HepG2 (cell line): Measurements from ENCODE around the gene LRP10. TPM values are rescaled to one million over a fixed set of nuclear protein-coding genes. Genes with fewer than 3 reads are reported as not detected.

ENCODE experiments used
- ATF1 ChIP-seq: IDR thresholded peaks from 2 replicates; pipeline ENCODE4 v1.6.1; 2016; ENCODE audit warnings: mild to moderate bottlenecking, control low read depth
- FOXO4 ChIP-seq: sonication (generic); formaldehyde crosslinking; conservative IDR thresholded peaks from 2 replicates; pipeline ENCODE4 v1.8.1; 2023; ENCODE audit warnings: missing genetic modification reagents
- FOXP4 ChIP-seq: sonication (generic); formaldehyde crosslinking; IDR thresholded peaks from 2 replicates; pipeline ENCODE4 v1.4.0; 2020; ENCODE audit warnings: missing genetic modification reagents
- KMT2A ChIP-seq: sonication (generic); formaldehyde crosslinking; IDR thresholded peaks from 2 replicates; pipeline ENCODE4 v1.4.0; 2020; ENCODE audit warnings: missing genetic modification reagents
- PHF21A ChIP-seq: sonication (generic); formaldehyde crosslinking; IDR thresholded peaks from 2 replicates; pipeline ENCODE4 v1.5.0; 2020; ENCODE audit warnings: mild to moderate bottlenecking, missing genetic modification reagents
- POLR2A ChIP-seq, 2 experiments: IDR thresholded peaks; 2 replicates each; pipeline ENCODE4 v1.6.1; 2011; ENCODE audit warnings: low read depth in 2 of 2, low read length in 2 of 2, mild to moderate bottlenecking in 1 of 2, moderate library complexity in 1 of 2; ENCODE audit not compliant: insufficient read depth in 1 of 2
- REL ChIP-seq: sonication (generic); formaldehyde crosslinking; conservative IDR thresholded peaks from 2 replicates; pipeline ENCODE4 v1.8.0; 2022; ENCODE audit warnings: mild to moderate bottlenecking, missing genetic modification reagents, moderate library complexity
- RNF2 ChIP-seq: fragments of 450-650 bp; conservative IDR thresholded peaks from 2 replicates; pipeline ENCODE4 v1.6.1; 2016; ENCODE audit warnings: low read depth
- SMARCE1 ChIP-seq: fragments of 450-650 bp; IDR thresholded peaks from 2 replicates; pipeline ENCODE4 v1.6.1; 2017; ENCODE audit warnings: borderline replicate concordance
- TOPORS ChIP-seq: sonication (generic); formaldehyde crosslinking; IDR thresholded peaks from 2 replicates; pipeline ENCODE4 v1.8.0; 2023; ENCODE audit warnings: mild to moderate bottlenecking, missing genetic modification reagents
- ZC3H4 ChIP-seq: sonication (generic); formaldehyde crosslinking; IDR thresholded peaks from 2 replicates; pipeline ENCODE4 v1.4.0; 2020; ENCODE audit warnings: missing genetic modification reagents, borderline replicate concordance
- ZFAT ChIP-seq: sonication (generic); formaldehyde crosslinking; conservative IDR thresholded peaks from 2 replicates; pipeline ENCODE4 v1.8.1; 2023; ENCODE audit warnings: missing genetic modification reagents, inconsistent platforms
- ZNF501 ChIP-seq: sonication (generic); formaldehyde crosslinking; IDR thresholded peaks from 2 replicates; pipeline ENCODE4 v1.5.1; 2020; ENCODE audit warnings: mild to moderate bottlenecking, moderate library complexity, missing genetic modification reagents
- ZNF747 ChIP-seq: sonication (generic); formaldehyde crosslinking; IDR thresholded peaks from 2 replicates; pipeline ENCODE4 v1.8.1; 2023; ENCODE audit warnings: missing genetic modification reagents, mild to moderate bottlenecking, borderline replicate concordance
- polyA plus RNA-seq, 8 experiments: library from polyadenylated mRNA; depleted of rRNA in 3 of 8; stranded (reverse) in 7 of 8; unstranded in 1 of 8; fragments of >200 nt; fragmentation: Illumina TruSeq in 4 of 8; extraction: Trizol in 4 of 8; gene quantifications; 2 replicates each; pipeline versions ENCODE4 v1.2.1 to v1.2.3, GENCODE V29; 2011 to 2016; ENCODE audit warnings: low read depth in 4 of 8, missing spikeins in 1 of 8, mixed read lengths in 1 of 8; ENCODE audit not compliant: insufficient read depth in 1 of 8
- total RNA-seq, 5 experiments: library from RNA; depleted of rRNA; stranded (reverse); fragments of >200 nt; fragmentation: Illumina TruSeq; extraction: Trizol; gene quantifications; 2 replicates each; pipeline ENCODE4 v1.2.3, GENCODE V29; 2016; ENCODE audit warnings: low read depth in 1 of 5
- TF ChIP-seq, protein P1 (sequence below): sonication (generic); formaldehyde crosslinking; IDR thresholded peaks from 2 replicates; pipeline ENCODE4 v1.4.0; 2020; ENCODE audit warnings: missing genetic modification reagents
- TF ChIP-seq, protein P2 (sequence below): sonication (generic); formaldehyde crosslinking; IDR thresholded peaks from 2 replicates; pipeline ENCODE4 v1.8.1; 2023; ENCODE audit warnings: mild to moderate bottlenecking, missing genetic modification reagents
- TF ChIP-seq, protein P3 (sequence below): IDR thresholded peaks from 2 replicates; pipeline ENCODE4 v1.6.1; 2016

The LRP10 gene
- total and polyA plus RNA-seq, 2 of the 13 experiments (the other 11 are each of a cell fraction or from before 2014, with no cell fraction given) = 16.9 to 45.2 TPM

- TF ChIP-seq, protein P1, sequence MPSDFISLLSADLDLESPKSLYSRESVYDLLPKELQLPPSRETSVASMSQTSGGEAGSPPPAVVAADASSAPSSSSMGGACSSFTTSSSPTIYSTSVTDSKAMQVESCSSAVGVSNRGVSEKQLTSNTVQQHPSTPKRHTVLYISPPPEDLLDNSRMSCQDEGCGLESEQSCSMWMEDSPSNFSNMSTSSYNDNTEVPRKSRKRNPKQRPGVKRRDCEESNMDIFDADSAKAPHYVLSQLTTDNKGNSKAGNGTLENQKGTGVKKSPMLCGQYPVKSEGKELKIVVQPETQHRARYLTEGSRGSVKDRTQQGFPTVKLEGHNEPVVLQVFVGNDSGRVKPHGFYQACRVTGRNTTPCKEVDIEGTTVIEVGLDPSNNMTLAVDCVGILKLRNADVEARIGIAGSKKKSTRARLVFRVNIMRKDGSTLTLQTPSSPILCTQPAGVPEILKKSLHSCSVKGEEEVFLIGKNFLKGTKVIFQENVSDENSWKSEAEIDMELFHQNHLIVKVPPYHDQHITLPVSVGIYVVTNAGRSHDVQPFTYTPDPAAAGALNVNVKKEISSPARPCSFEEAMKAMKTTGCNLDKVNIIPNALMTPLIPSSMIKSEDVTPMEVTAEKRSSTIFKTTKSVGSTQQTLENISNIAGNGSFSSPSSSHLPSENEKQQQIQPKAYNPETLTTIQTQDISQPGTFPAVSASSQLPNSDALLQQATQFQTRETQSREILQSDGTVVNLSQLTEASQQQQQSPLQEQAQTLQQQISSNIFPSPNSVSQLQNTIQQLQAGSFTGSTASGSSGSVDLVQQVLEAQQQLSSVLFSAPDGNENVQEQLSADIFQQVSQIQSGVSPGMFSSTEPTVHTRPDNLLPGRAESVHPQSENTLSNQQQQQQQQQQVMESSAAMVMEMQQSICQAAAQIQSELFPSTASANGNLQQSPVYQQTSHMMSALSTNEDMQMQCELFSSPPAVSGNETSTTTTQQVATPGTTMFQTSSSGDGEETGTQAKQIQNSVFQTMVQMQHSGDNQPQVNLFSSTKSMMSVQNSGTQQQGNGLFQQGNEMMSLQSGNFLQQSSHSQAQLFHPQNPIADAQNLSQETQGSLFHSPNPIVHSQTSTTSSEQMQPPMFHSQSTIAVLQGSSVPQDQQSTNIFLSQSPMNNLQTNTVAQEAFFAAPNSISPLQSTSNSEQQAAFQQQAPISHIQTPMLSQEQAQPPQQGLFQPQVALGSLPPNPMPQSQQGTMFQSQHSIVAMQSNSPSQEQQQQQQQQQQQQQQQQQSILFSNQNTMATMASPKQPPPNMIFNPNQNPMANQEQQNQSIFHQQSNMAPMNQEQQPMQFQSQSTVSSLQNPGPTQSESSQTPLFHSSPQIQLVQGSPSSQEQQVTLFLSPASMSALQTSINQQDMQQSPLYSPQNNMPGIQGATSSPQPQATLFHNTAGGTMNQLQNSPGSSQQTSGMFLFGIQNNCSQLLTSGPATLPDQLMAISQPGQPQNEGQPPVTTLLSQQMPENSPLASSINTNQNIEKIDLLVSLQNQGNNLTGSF = 0 out of 2 replicates have a peak, but pooled peaks have one; percentile 17
- TF ChIP-seq ZNF747 (CRISPR knock-in tag) (no peak; the same call in 1 of the 2 replicates), FOXP4 (CRISPR knock-in tag) (no peak; the same call in 1 of the 2 replicates), FOXO4 (CRISPR knock-in tag) (0 out of 2 replicates have a peak, but pooled peaks have one; percentile 80), TOPORS (CRISPR knock-in tag) (no peak), PHF21A (CRISPR knock-in tag) (no peak), SMARCE1 (no peak), RNF2 (no peak), REL (CRISPR knock-in tag) (no peak; the same call in 1 of the 2 replicates), ATF1 (CRISPR knock-in tag) (no peak), KMT2A (no peak), ZNF501 (no peak), ZC3H4 (CRISPR knock-in tag) (no peak), POLR2A (IDR thresholded peaks at IDR 0.05; ENCODE audit: insufficient read depth in 1 of 2, low read depth in 2 of 2, low read length in 2 of 2) (0 out of 4 replicates have a peak, but pooled peaks of 1 of the 2 experiments have one; percentile 8), ZFAT (CRISPR knock-in tag) (no peak)
- TF ChIP-seq, protein P2, sequence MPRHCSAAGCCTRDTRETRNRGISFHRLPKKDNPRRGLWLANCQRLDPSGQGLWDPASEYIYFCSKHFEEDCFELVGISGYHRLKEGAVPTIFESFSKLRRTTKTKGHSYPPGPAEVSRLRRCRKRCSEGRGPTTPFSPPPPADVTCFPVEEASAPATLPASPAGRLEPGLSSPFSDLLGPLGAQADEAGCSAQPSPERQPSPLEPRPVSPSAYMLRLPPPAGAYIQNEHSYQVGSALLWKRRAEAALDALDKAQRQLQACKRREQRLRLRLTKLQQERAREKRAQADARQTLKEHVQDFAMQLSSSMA = no peak
- TF ChIP-seq, protein P3, sequence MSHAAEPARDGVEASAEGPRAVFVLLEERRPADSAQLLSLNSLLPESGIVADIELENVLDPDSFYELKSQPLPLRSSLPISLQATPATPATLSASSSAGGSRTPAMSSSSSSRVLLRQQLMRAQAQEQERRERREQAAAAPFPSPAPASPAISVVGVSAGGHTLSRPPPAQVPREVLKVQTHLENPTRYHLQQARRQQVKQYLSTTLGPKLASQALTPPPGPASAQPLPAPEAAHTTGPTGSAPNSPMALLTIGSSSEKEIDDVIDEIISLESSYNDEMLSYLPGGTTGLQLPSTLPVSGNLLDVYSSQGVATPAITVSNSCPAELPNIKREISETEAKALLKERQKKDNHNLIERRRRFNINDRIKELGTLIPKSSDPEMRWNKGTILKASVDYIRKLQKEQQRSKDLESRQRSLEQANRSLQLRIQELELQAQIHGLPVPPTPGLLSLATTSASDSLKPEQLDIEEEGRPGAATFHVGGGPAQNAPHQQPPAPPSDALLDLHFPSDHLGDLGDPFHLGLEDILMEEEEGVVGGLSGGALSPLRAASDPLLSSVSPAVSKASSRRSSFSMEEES = no peak
Measured at GRCh38 chr14:22836301-22837113, 35.0 kb upstream of the LRP10 start, which contains the start of gene MMP14 (continued).
